Right lung (tissue), 5 donors: ENCODE data around the gene SMIM13. TPM values are rescaled to one million over a fixed set of nuclear protein-coding genes. Genes with fewer than 3 reads are reported as not detected.

Source experiments
- DNase-seq, 2 donors: peaks; one replicate each; pipeline ENCODE4 v3.0.0-alpha.2; 2013
- polyA plus RNA-seq, 5 donors: library from polyadenylated mRNA; unstranded; fragments of 120-200 nt; gene quantifications; one replicate each; pipeline versions ENCODE4 v1.2.1 to v1.2.3, GENCODE V29; 2013; ENCODE audit warnings: inconsistent platforms in 1 of 5, low replicate concordance in 1 of 5; ENCODE audit not compliant: insufficient read length in 5 of 5, insufficient read depth in 1 of 5

The SMIM13 gene
- polyA plus RNA-seq, 5 donors: 12.9 to 17.5 (median 16.4) TPM

- DNase-seq: peak; percentile 40 to 56
Measured at GRCh38 chr6:11185204-11185842, 91.7 kb downstream of the SMIM13 start.

- no peak for DNase-seq
Measured at GRCh38 chr6:11187301-11187700, 93.7 kb downstream of the SMIM13 start.

Other genes with a start within 250 kb of the SMIM13 start
- under 1 TPM in 3 of 5 donors, not detected in 2; 0.08 to 0.13 (median 0.08) TPM for gene GCM2, start 211.8 kb upstream of the SMIM13 start, polyA plus RNA-seq
- 1 to 10 TPM; 3.1 to 5.2 (median 5.1) TPM for gene SYCP2L, start 206.8 kb upstream of the SMIM13 start, polyA plus RNA-seq
- gene ELOVL2, start 49.5 kb upstream of the SMIM13 start, polyA plus RNA-seq: 1 to 10 TPM; 3.4 to 6.9 (median 5.4) TPM
- under 1 TPM; 0.05 to 0.15 (median 0.09) TPM for gene ERVFRD-1, start 17.9 kb downstream of the SMIM13 start, polyA plus RNA-seq
- gene NEDD9, start 138.8 kb downstream of the SMIM13 start, polyA plus RNA-seq: 10 to 100 TPM; 42.1 to 68.7 (median 53.1) TPM